ENCODE results near the gene THPO.

THPO gene

GRCh38 chr3:184327171-184327570 is 50.8 kb downstream of the THPO start:
- DNase-seq, result no peak

- DNase-seq, result no peak
These were observed 52.2 kb downstream of the THPO start for GRCh38 chr3:184325715-184326369.

- DNase-seq, result no peak
These were observed 52.7 kb downstream of the THPO start for GRCh38 chr3:184325269-184325668.

- DNase-seq, result no peak
These were observed 54.3 kb downstream of the THPO start for GRCh38 chr3:184323696-184324095.

- DNase-seq, result no peak
These were observed 55.1 kb downstream of the THPO start for GRCh38 chr3:184322731-184323487.

All from KG1 (cell line).